ENCODE measurements around the gene MYO5C.

MYO5C gene, protein sequence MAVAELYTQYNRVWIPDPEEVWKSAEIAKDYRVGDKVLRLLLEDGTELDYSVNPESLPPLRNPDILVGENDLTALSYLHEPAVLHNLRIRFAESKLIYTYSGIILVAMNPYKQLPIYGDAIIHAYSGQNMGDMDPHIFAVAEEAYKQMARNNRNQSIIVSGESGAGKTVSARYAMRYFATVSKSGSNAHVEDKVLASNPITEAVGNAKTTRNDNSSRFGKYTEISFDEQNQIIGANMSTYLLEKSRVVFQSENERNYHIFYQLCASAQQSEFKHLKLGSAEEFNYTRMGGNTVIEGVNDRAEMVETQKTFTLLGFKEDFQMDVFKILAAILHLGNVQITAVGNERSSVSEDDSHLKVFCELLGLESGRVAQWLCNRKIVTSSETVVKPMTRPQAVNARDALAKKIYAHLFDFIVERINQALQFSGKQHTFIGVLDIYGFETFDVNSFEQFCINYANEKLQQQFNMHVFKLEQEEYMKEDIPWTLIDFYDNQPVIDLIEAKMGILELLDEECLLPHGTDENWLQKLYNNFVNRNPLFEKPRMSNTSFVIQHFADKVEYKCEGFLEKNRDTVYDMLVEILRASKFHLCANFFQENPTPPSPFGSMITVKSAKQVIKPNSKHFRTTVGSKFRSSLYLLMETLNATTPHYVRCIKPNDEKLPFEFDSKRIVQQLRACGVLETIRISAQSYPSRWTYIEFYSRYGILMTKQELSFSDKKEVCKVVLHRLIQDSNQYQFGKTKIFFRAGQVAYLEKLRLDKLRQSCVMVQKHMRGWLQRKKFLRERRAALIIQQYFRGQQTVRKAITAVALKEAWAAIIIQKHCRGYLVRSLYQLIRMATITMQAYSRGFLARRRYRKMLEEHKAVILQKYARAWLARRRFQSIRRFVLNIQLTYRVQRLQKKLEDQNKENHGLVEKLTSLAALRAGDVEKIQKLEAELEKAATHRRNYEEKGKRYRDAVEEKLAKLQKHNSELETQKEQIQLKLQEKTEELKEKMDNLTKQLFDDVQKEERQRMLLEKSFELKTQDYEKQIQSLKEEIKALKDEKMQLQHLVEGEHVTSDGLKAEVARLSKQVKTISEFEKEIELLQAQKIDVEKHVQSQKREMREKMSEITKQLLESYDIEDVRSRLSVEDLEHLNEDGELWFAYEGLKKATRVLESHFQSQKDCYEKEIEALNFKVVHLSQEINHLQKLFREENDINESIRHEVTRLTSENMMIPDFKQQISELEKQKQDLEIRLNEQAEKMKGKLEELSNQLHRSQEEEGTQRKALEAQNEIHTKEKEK (N-terminal part only)

DNA sequence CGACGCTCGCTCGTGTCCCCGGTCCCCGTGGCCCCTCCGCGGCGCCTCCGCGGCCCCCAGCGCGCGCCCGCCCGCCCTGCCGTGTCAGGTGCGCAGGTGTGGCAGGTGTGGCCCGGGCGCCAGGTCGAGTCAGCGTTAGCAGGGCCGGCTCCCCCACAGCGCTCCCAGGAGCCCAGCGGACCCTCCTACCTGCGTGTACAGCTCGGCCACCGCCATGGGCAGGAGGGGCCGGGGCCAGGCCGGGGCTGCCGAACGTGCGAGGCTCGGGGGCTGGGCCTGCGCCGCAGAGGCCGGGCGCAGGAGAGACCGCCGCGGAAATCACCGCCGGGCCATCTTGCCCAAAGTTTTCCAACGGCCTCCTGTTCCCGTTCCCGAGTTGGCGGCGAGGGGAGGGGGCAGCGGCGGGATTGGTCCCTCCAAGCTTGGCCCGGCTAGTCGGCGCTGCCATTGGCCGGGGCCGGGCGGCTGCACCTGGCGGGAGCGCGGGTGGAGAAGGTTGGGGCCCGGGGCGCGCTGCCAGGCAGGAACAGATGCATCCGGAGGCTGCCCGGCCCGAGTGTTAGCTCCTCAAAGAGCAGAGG lies at the start of gene MYO5C:
TSS of gene MYO5C (minus strand) at position 384 of the 581 bp plus-strand sequence. CDS start at position 216, 168 bp downstream.
- DNase-seq, result no peak

DNA sequence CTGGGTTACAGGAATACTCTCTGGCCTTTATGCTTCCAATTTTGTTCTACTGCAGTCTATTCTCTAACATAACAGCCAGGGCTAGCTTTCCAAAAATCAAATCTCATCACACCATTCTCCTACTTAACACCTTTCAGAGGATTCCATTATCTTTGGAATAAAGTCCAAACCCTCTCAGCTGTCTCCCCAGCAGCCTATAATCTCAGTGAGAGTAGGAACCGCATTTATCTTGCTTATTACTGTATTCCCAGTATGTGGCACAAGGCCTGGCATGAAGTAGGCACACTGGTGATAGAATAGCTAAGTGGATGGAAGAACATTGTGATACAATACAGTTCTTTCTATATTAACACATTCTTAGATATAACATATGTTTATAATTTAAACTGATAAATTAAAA lies 49.0 kb upstream of the MYO5C start:
- no peak for DNase-seq

DNA sequence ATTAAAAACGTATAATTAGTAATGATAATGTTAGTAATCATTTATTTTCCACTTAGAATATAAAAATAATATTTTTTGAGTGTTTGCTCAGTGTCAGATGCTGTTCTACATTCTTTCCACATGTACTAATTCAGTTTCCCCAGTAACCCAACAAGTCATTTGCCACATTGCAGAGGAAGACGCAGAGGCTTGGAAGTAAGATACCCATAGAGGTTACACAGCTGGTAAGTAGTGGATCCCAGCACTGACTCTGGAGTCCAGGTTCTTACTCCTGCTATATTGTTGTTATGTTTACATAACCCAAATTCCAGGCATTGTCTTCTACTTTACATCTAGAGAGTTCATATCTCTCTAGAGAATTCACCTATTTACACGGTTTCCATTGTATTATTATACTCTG lies 48.2 kb upstream of the MYO5C start:
- DNase-seq, result no peak

DNA sequence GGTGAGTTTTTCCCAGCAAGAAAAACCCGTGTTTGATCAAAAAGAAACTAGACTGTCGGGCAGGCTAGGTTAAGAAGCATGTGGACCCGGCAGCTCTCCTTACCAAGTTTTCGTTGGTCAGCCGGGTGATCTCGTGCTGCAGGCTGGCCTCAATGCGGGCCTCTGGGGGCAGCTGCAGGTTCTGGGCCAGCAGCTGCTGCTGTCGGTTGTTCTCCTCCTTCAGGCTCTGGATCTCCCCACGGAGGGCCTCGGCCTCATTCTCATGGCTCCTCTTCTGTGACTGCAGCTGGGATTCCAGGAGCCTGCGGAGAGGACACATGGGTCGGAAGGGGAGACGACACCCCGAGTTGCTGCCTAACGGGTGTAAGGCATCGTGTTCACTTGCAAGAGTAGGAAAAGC lies 44.5 kb upstream of the MYO5C start:
- no peak for DNase-seq

DNA sequence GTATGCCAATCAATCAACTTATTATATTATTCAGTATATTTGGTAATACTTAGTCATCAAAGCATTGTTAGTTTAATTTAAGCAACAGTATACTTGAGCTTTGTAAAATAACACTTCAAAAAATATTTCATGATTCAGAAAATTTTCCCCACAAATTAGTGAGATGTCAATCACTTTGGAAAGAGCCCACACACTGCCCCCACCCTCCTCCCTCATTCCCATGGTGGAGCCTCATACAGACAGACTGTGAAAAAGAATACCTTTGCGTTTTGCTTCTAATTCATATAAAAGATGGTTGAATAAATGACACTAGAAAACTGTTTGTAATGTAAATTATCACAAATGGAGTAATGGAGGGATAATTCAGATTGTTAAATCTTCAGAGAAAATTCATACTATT lies 43.3 kb upstream of the MYO5C start:
- DNase-seq, result no peak

DNA sequence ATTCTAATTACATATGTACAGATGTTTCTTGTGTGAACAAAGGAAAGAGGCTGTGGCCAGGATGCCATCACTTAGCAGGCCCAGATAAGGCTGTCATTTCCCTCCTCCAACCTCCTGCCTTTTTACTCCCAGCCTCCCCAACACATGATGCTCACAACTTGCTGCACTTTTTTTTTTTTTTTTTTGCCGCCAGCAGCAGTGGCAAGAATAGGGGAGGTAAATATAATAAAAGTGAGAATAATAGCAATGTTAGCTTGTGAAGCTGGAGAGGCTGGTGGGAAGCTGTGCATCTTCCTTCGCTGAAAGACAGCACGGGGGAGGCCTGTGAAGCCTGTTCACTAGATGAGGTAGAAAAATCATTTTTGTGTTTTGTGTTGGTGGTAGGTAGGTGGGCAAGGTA lies 42.5 kb upstream of the MYO5C start:
- DNase-seq, result no peak

DNA sequence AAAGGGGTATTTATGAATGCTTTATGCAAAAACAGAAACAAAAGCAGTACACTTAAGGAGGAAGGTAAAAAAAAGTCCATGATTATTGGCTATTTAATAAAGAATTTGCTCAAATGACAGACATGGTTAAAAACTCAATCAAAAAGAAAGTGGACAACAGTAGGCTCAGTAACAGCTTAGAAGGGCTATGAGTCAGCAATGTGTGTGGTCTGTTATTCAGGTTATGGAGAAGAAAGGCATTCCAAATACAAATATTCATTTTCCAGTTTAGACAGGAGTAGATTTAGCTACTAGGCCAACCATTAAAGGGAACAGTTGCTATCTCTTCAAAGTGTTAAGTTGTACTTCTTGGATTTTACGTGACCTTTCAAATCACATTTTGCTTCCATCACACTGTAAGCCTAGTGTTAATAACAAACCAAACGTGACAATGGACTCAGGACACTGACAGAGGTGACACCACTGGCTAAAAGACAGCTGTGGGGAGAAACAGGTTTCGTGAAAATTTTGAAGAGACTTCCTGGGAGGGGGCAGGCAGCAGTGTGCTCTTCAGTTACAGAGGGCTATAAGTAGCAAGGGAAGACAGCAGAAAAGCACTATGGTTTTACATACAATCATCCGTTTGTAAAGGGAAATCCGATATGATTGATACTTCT lies 41.7 kb upstream of the MYO5C start:
- no peak for DNase-seq

DNA sequence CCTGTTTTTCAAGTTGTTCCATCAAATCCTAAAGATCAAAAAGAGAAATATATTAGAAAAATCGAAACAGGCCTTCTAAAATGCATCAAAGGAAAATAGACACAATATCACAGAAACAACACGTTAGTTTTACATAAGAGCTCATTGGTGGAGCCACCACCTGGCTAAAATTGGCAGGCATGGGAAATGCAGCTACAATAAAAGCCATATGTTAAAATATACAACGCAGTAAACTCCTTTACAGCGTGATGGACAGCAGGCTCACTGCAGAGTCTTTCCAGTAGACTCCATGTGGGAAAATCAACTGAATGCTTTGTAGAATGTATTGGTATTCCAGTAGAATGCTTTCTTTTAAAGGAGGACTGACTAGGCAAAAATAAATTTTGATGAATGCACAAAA lies 40.9 kb upstream of the MYO5C start:
- no peak for DNase-seq

DNA sequence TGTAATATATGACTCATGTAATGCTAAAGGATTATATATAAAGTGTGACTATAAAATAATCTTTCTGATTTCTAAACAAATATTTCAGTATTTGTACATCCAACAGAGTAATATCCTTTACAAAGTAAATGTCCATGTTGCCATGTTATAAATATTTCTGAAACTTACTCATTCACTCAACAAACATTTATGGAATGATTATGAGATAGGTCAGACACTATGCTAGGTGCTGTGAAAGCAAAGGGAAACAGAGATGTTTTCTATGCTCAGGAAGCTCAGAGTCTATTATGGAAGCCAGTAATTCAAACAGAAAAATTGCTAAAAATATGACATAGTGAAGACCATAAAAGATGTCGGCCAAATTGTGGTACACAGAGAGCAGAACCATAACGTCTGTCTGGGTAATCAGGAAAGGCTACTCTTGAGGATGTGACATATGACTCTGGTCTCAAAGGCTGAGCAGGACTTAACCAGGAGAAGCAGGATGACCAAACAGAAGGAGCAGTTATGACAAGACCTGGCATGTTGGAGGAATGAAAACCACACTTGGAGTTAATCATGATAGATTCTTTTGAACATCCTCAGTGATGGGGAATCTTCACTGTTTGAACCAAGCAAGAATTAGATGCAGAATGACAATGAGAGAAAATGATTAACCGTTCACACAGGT lies 39.0 kb upstream of the MYO5C start:
- DNase-seq, result no peak

DNA sequence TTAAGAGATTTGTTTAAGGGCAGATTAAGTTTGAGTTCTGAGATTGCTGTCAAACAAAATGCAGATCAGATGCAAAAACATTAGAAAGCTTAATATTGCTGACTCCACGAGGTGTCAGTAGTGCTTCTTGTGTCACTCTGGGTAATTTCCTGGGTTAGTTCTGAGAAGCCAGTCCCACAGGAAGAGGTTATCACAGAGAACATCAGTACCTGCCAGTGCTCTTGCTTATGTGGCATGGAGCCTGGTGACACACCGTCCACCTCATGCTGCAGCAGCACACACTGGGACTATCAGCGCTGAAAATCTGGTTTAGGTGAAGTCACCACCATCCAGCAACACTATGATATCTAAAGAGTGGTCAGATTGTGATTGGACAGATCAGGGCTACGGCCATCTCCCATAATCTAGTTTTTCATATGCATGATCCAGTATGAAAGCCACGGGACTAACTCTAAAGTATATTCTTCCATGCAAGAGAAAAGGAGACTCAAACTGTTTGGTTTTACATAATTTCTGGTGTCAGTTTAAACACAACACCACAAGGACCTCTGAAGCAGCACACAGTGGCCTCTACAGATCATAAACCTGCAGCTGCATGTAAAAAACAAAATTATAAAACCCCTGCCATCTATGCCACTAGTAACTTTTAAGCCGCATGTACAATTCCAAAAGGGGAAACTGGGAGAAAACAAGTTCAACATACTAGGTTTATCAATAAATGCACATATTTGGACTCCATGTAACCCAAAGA lies 36.1 kb upstream of the MYO5C start:
- no peak for DNase-seq

DNA sequence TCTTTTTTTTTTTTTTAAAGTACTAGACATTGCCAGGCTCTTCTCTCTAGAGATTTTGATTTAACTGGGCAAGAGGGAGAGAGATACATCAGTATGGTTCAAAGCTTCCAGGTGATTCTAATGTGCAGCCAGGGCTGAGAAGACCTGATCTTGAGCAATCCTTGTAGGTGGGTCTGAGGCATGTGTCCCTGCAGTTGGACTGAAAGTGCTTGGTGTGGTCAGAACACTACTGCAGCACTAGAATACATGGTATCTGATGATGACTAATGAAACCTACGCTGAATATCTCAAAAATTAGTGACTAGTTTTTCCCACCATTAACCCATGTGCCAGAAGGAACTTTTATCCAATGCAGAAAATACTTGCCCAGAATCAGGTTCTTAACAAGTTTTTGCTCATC lies 34.4 kb upstream of the MYO5C start:
- no peak for DNase-seq

DNA sequence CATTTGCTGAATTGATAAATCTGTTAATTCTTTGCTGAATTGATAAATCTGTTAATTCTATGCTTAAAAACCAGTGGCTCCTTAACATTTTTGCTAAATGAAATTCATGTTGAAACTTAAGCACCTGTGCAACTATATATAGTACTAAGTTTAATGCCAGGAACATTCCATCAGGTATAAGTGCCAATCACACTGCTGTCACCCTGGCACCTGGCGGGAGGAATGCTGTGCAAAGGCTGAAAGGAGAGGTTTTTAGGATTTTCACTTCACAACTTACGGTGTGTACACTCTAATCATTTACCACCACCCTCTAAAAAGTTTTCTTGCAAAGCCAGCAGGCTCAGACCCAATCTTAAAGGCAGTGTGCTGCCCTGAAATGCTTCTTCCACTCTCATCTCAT lies 33.5 kb upstream of the MYO5C start:
- no peak for DNase-seq

DNA sequence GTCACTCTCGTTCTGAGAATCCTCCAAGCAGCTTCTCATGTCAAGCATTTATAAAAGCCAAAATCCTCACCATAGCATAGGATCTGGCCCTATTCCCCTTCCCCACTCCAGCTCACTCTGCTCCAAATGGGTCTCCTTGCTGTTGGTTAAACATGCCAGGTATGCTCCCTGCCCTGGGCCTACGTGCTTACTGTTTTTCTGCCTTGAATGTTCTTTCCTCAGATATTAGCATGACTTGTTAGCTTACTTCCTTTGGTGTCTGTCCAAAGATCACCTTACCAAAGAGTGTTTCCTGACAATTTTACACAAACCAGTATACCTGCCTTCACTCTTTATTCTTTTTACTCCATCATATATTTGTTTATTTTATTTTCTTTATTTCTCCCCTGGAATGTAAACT lies 33.1 kb upstream of the MYO5C start:
- DNase-seq, result no peak

DNA sequence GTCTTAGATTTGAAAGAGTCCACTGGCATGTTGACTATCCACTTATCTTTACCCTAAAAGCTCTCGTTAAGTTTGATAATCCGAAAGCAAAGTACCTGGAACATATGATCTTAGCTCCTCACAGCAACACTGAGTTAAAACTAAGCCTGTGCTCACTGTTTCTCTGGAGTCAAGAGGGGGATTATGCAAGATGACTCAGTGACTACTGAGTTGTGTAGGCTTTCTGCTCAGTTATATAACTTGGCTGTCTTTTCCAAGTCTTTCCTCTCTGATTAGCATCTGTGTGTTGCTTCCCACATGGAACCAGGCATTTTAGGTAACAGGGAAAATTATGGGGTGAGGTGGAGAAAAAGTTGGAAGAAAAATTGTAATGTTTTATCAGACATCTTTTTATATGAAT lies 31.2 kb upstream of the MYO5C start:
- no peak for DNase-seq

DNA sequence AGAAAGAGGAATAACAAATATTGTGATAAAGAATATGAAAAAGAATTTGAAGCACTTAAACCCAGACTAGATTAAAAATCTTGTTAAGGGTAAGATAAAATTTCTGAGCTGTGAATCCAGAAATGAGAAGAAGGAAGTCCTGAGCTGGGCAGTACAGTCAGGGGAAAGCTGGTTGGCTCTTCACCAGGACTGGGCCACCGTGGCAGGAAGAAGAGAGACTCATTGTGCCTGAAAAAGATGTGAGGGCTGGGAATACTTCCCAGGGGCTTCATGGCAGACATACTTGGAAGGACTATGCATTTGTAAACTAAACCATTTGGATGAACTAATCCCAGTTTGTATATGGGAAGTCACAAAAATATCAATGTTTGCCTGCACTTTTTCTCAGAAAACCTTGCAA lies 28.5 kb upstream of the MYO5C start:
- no peak for DNase-seq

DNA sequence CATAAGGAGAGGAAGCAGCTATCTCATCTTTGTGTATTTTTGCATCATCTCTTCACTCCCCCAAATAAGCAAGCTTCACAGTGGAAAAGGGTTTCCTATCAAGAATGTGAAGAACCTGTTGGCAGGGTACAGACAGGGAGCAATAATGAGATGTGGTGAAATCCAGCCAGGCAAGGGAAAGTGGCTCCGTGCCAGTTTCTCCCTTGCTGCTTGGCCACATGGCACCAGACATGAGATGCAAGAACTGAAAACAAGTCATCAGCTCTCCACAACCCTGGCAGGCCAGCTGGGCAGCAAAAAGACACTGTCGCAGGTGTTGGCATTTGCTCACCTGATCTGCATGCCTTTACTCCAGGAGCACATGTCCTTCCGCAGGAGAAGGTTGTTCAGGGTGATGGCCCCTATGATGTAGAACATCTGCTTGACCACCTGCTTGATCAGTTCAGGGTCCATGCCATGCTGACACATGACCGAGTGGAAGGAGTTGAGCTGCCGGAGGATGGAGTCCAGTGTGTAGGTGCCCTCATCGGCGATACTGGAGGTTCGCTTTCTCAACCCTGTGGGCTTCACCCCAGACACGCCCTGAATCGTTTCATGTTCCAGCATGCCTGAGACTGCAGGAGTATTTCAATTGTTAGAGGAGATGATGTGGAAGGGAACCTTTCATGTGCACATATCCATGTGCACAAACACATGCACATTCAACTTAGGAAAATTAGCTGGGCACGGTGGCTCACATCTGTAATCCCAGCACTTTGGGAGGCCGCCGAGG lies 23.3 kb upstream of the MYO5C start:
- DNase-seq, result no peak

DNA sequence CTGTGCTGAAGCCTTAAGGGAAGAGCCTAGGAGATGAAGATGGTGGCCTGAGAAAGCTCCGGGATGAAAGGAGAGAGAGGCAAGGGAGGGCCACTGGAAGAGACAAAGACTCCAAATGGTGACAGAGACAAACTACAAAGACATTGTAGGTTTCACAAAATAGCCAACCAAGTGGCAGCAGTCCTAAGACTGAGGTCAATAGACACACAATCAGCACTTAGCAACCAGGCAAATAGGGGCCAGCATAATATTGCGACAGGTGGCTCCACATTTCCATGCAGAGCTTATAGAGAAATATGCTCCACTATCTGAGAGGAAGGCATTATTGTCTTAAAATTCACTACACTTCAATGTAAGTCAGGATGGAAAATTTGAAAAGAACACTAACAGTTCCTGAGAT lies 22.1 kb upstream of the MYO5C start:
- DNase-seq, result no peak

DNA sequence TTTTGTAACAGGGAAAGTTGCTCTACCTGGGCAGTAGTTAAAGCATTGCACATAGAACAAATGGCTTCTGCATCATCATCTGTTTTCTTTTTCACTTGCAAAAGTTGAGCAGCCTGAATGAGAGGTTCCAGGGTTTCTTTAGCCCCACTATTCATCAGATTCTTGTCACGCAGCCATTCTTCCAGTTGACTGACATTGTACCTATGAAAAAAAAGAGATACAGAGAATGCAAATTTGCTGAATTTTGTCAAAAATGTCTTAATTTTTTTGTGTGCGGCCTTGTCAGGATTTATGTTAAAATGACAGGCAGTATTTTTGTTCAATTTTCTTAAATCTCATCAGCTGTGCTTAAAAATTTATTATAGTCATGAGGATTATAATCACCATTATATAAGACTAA lies 21.4 kb upstream of the MYO5C start:
- no peak for DNase-seq

DNA sequence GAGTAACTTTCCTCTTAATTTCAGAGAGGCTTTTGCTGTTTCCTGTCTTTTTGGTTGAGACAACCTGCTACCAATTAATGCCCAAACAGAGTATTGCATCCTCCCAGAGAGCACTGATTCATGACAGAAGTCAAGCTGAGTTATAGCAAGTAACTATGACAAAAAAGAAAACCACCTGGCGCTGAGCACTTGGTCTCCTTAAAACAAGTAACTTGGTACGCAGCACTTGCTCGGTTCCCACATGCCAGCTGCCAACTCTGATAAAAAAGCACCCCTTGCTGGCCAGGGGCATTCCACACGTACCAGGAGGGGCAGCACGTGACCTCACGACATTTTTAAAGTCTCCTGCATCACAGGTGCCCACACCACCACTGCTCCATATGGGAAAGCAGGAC lies 13.5 kb upstream of the MYO5C start:
- no peak for DNase-seq

DNA sequence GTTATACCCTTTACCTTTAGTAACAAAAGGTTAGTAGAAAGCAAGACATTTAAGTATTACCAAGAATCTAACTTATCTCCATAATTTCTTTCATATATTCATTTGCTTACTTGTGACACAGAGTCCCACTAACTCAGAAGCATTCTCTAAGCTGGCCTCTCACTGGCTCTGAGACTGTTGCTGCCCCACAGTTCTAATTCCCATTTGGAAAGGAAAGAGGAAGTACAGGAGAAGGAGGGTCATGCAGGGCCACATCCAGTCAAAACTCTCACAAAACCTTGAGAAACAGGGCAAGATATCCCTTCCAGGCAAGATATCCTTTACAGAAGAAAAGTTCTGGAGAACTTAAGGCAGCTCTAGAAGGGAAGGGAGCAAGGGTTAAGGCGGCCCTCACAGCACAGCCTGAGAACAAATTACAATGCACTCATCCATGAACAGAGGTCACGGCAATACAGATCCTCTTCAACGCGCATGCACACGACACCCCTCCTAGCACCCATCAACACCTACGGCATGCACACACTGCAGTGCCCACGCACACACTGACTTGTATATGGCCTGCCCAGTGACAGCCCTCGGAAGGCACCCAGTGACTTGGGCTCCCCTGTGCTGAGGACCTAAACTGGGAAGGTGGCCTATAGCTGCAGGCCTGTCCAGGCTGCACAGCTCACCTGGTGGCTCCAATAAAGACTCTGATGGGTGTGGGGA lies 13.0 kb upstream of the MYO5C start:
- no peak for DNase-seq

Data from cortex of kidney (tissue), 1 donor.